NB4 (cell line): ENCODE results near the gene ENOX1.

Source experiments
- DNase-seq: peaks from one replicate; pipeline ENCODE4 v3.0.0; 2010; ENCODE audit warnings: low read depth
- H3K4me3 ChIP-seq: one replicate; pipeline ENCODE4 v1.5.1; 2011; ENCODE audit warnings: mild to moderate bottlenecking, low read depth, low read length, moderate library complexity
- CTCF ChIP-seq: IDR thresholded peaks from one replicate; pipeline ENCODE4 v1.5.1; 2012; ENCODE audit warnings: low read depth, low read length
- MAX ChIP-seq: IDR thresholded peaks from 2 replicates; pipeline ENCODE4 v1.6.1; 2011; ENCODE audit warnings: low read depth, low read length
- MYC ChIP-seq: IDR thresholded peaks from 2 replicates; pipeline ENCODE4 v1.6.1; 2011; ENCODE audit warnings: low read depth, low read length
- POLR2A ChIP-seq: IDR thresholded peaks from 2 replicates; pipeline ENCODE4 v1.6.1; 2011; ENCODE audit warnings: mild to moderate bottlenecking; ENCODE audit not compliant: insufficient read length; ENCODE audit errors: extremely low read depth

The ENOX1 gene

GRCh38 chr13:43431841-43432240, 354.9 kb downstream of the ENOX1 start:
- no peak overlapping the region for H3K4me3 ChIP-seq
- no peak for DNase-seq
- TF ChIP-seq MYC (no peak), CTCF (no peak), POLR2A (no peak), MAX (no peak)

- TF ChIP-seq MYC: no peak
- no peak for TF ChIP-seq MAX
- no peak for TF ChIP-seq CTCF
- TF ChIP-seq POLR2A: no peak
- DNase-seq: no peak
- no peak overlapping the region for H3K4me3 ChIP-seq
These were observed 355.5 kb downstream of the ENOX1 start for GRCh38 chr13:43431290-43431716.

- no peak overlapping the region for H3K4me3 ChIP-seq
- TF ChIP-seq MYC (no peak), CTCF (no peak), POLR2A (no peak), MAX (no peak)
- no peak for DNase-seq
These were observed 358.1 kb downstream of the ENOX1 start for GRCh38 chr13:43428545-43429296.

GRCh38 chr13:43426355-43426754, 360.4 kb downstream of the ENOX1 start:
- H3K4me3 ChIP-seq: no peak overlapping the region
- DNase-seq: no peak
- no peak for TF ChIP-seq MYC
- no peak for TF ChIP-seq CTCF
- no peak for TF ChIP-seq POLR2A
- no peak for TF ChIP-seq MAX

- no peak for TF ChIP-seq MYC
- no peak for TF ChIP-seq POLR2A
- no peak for TF ChIP-seq CTCF
- TF ChIP-seq MAX: no peak
- DNase-seq: no peak
- no peak overlapping the region for H3K4me3 ChIP-seq
These were observed 361.5 kb downstream of the ENOX1 start for GRCh38 chr13:43425234-43425633.

GRCh38 chr13:43424412-43424811, 362.4 kb downstream of the ENOX1 start:
- TF ChIP-seq MYC (no peak), CTCF (no peak), POLR2A (no peak), MAX (no peak)
- no peak for DNase-seq
- no peak overlapping the region for H3K4me3 ChIP-seq
